ENCODE data around the gene LITAF. TPM values are rescaled to one million over a fixed set of nuclear protein-coding genes. Genes with fewer than 3 reads are reported as not detected.
A peak's percentile ranks its signal among the peaks of the same experiment; 100 is the strongest.

Gene LITAF
- total RNA-seq, 4 donors from 2014 or later: 54.8 to 73.0 (median 65.3) TPM

GRCh38 chr16:11572301-11572995 lies 14.3 kb downstream of the LITAF start:
- no peak overlapping the region for H3K4me3 ChIP-seq
- TF ChIP-seq POLR2A (IDR thresholded peaks at IDR 0.05) (no peak), EP300 (IDR thresholded peaks at IDR 0.05) (no peak), CTCF (IDR thresholded peaks at IDR 0.05) (no peak)
- H3K36me3 ChIP-seq: peaks cover 0 to 12% (median 0%) of the 10 kb centered on the region in 3 donors
- no peaks in the 10 kb centered on the region for H3K9me3 ChIP-seq
- 60 to 64% methylated on average over 17 of the region's 17 CpGs for WGBS, 2 donors
- H3K27ac ChIP-seq: peak overlapping the region in 3 of 4 donors; percentile 7 to 75 (median 73)
- no peaks in the 10 kb centered on the region for H3K27me3 ChIP-seq
- DNase-seq (ENCODE audit: low spot score in 2 of 2): no peak
- H3K4me1 ChIP-seq: peaks cover 0 to 63% (median 35%) of the 10 kb centered on the region in 4 donors

- TF ChIP-seq POLR2A (IDR thresholded peaks at IDR 0.05): no peak
- TF ChIP-seq CTCF (IDR thresholded peaks at IDR 0.05): no peak
- no peak for TF ChIP-seq EP300 (IDR thresholded peaks at IDR 0.05)
- Histone ChIP-seq H3K4me3 (no peak overlapping the region), H3K27ac (peak overlapping the region in 3 of 4 donors; percentile 7 to 75 (median 73)), H3K4me1 (peaks cover 0 to 60% (median 26%) of the 10 kb centered on the region in 4 donors), H3K27me3 (no peaks in the 10 kb centered on the region), H3K9me3 (no peaks in the 10 kb centered on the region), H3K36me3 (peaks cover 0 to 20% (median 0%) of the 10 kb centered on the region in 3 donors)
- WGBS, 2 donors: 69 to 83% methylated on average over 4 of the region's 4 CpGs
- DNase-seq (ENCODE audit: low spot score in 2 of 2): no peak
Measured at GRCh38 chr16:11571549-11571948, 15.2 kb downstream of the LITAF start.

GRCh38 chr16:11570806-11571205 lies 15.9 kb downstream of the LITAF start:
- TF ChIP-seq POLR2A (IDR thresholded peaks at IDR 0.05): no peak
- TF ChIP-seq EP300 (IDR thresholded peaks at IDR 0.05): no peak
- no peak for TF ChIP-seq CTCF (IDR thresholded peaks at IDR 0.05)

GRCh38 chr16:11570258-11570657 lies 16.5 kb downstream of the LITAF start:
- no peaks in the 10 kb centered on the region for H3K9me3 ChIP-seq
- no peak overlapping the region for H3K4me3 ChIP-seq
- no peaks in the 10 kb centered on the region for H3K27me3 ChIP-seq
- peaks cover 0 to 20% (median 0%) of the 10 kb centered on the region in 3 donors for H3K36me3 ChIP-seq
- no peak for DNase-seq (ENCODE audit: low spot score in 2 of 2)
- peaks cover 0 to 52% (median 16%) of the 10 kb centered on the region in 4 donors for H3K4me1 ChIP-seq
- H3K27ac ChIP-seq: peak overlapping the region in 1 of 4 donors; percentile 73
- WGBS, 2 donors: 90 to 92% methylated on average over 6 of the region's 6 CpGs
- no peak for TF ChIP-seq EP300 (IDR thresholded peaks at IDR 0.05)
- TF ChIP-seq CTCF (IDR thresholded peaks at IDR 0.05): no peak
- no peak for TF ChIP-seq POLR2A (IDR thresholded peaks at IDR 0.05)

More at GRCh38 chr16:11570806-11571205, 15.9 kb downstream of the LITAF start:
- Histone ChIP-seq H3K4me1 (peaks cover 0 to 54% (median 21%) of the 10 kb centered on the region in 4 donors), H3K27ac (peak overlapping the region in 2 of 4 donors; percentile 73 to 75), H3K36me3 (peaks cover 0 to 20% (median 0%) of the 10 kb centered on the region in 3 donors), H3K4me3 (no peak overlapping the region), H3K27me3 (no peaks in the 10 kb centered on the region), H3K9me3 (no peaks in the 10 kb centered on the region)
- 61 to 64% methylated on average over 5 of the region's 5 CpGs for WGBS, 2 donors
- no peak for DNase-seq (ENCODE audit: low spot score in 2 of 2)

- Histone ChIP-seq H3K4me3 (no peak overlapping the region), H3K9me3 (no peaks in the 10 kb centered on the region), H3K36me3 (peaks cover 0 to 20% (median 0%) of the 10 kb centered on the region in 3 donors), H3K27me3 (no peaks in the 10 kb centered on the region), H3K4me1 (peaks cover 0 to 56% (median 12%) of the 10 kb centered on the region in 4 donors), H3K27ac (peak overlapping the region in 2 of 4 donors; percentile 40 to 83)
- DNase-seq (ENCODE audit: low spot score in 2 of 2): no peak
- TF ChIP-seq EP300 (IDR thresholded peaks at IDR 0.05) (no peak), CTCF (IDR thresholded peaks at IDR 0.05) (no peak), POLR2A (IDR thresholded peaks at IDR 0.05) (no peak)
- WGBS, 2 donors: 92 to 96% methylated on average over 9 of the region's 9 CpGs
Measured at GRCh38 chr16:11566398-11566797, 20.3 kb downstream of the LITAF start.
